ENCODE measurements around the gene VSTM4.

Gene VSTM4

GRCh38 chr10:49037187-49037586 lies 78.1 kb downstream of the VSTM4 start:
- DNase-seq, result no peak

- DNase-seq, result no peak
Measured at GRCh38 chr10:49036638-49037037, 78.7 kb downstream of the VSTM4 start.

DNA sequence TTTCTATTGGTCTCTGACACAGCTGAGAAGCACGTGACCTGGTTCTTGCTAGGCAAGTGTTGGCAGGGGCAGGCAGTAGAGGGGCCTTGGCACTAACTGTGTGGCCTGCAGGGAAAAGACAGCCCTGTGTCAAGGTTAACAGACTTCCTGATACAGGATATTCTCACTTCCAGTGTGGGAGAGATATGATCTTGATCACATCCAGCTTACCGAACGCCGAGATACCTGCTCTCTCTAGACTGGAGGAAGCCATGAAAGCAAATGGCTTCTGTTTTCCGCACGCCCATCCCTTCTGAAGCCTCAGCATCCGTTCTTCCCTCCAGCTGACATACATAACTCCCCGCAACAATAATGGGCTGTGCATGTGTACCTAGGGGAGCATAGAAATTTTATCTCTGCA lies 79.4 kb downstream of the VSTM4 start:
- DNase-seq, result no peak

GRCh38 chr10:49034925-49035324 lies 80.4 kb downstream of the VSTM4 start:
- no peak for DNase-seq

DNA sequence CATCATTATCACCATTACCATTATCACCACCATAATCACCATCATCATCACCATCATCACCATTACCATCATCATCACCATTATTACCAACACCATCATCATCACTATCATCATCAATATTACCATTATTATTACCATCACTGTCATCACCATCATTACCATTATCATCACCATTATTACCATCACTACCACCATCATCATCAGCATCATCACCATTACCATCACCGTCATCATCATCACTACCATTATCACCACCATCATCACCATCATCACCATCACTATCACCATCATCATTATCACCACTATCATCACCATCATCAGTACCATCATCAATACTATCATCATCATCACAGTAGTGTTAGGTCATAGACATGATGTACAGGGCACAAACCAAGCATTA lies 81.4 kb downstream of the VSTM4 start:
- DNase-seq, result no peak

- no peak for DNase-seq
Measured at GRCh38 chr10:49029666-49030065, 85.7 kb downstream of the VSTM4 start.

DNA sequence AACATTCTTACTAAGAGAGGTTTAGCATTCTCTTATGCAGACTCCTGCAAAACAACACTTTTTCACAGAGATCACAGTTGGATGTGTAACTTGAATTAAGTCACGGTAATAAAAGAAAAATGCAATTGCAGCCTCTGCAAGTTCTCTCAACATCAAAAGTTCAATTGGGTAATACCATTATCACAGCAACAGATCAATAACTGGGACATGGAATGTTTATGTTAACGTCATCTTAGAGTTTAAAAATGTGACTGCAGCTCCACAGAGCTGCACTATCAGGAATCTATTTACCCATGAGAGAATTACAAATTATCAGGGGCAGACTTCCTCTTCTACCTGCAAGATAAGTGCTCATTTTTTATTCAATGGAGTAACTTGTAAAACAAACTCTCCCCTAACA lies 86.7 kb downstream of the VSTM4 start:
- no peak for DNase-seq

DNA sequence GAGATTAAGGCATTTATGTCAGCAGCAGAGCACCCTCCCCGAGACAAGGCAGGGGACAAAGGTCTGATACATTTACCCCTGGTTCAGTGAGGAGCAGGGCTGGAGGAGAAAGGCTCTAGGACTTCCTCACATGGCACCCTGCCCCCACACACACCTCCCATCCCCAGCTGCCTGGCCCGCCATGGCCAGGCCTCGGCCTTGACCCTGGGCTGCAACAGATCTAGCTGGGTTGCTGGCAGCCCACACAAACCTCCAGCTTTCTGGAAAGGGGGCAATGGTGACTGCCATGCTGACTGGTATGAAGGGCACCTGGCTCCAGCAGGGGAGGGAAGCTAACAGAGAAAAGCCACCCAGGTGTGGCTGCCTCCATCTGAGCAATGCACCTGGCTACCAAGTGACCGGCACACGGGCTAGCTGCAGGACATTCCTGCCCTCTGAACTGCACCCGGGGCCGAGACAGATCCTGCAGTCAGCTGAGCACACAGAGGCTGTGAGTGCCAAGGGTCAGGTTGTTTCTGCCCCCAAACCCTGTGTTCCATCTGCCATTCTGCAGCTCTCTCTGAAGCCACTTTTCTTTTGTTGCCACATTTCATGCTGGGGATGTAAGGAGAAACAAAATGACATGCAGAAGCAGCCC lies 89.9 kb downstream of the VSTM4 start:
- no peak for DNase-seq

GRCh38 chr10:49024484-49024883 lies 90.8 kb downstream of the VSTM4 start:
- DNase-seq, result no peak

- no peak for DNase-seq
Measured at GRCh38 chr10:49023752-49024151, 91.6 kb downstream of the VSTM4 start.

GRCh38 chr10:49023071-49023470 lies 92.3 kb downstream of the VSTM4 start:
- DNase-seq, result no peak

GRCh38 chr10:49021685-49022084 lies 93.6 kb downstream of the VSTM4 start:
- DNase-seq, result no peak

DNA sequence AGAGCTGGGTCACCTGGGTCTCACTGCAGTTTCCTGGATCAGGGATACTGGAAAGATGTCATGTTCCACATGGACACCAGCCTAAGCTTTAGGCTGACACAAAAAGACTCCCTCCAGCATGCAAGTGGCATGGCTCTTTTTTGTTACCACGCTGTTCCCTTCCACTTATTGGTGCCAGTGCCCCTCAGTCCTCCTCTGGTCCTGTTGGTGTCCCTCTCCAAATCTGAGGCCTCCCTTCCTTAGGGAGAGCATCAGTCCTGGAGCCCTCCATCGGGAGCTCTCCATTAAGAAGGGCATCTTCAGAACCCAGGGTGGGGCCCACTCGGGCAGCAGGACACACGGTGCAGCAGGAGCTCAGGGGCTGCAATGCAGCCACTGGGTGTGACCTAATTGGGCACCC lies 99.6 kb downstream of the VSTM4 start:
- DNase-seq, result no peak

- no peak for DNase-seq
Measured at GRCh38 chr10:49012603-49013002, 102.7 kb downstream of the VSTM4 start.

DNA sequence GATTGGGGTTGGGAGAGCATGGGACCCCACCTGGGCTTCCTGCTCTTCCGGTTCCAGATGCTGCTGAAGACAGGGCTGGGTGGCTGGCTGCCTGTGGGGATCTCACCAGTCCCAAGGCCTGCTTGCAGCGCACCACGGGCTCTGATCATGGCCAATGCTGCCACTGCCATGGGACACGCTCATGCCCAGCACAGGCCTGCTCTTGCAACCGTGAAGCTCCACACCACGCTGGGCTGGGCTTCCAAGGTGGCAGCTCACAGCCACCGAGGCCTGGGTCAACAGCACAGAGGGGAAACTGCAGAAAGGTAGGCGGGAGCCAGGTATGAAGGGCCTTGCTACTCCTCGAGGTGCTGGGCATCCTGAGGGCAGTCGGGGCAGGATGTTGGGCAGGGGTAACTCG lies 103.6 kb downstream of the VSTM4 start:
- no peak for DNase-seq

- no peak for DNase-seq
Measured at GRCh38 chr10:49010865-49011264, 104.5 kb downstream of the VSTM4 start.

DNA sequence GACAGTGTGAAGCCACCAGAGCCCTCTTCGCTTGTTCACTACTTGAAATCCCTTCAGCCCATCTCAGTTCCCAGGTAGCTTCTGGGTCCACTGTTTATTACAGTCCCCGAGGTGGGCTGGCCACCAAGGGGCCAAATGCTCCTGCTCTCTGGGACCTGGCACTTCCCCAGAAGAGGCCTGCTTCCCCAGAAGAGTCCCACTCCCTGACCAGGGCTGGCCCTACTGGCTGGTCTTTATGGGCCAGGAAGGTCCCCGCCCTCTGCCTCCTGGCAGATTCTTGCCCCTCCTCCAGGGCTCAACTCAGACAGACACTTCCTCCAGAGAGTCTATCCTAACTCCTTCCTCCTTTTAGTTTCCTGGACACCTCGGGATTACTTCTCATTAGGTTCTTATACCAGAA lies 105.0 kb downstream of the VSTM4 start:
- no peak for DNase-seq

GRCh38 chr10:49009199-49009979 lies 105.9 kb downstream of the VSTM4 start:
- no peak for DNase-seq

GRCh38 chr10:49008505-49009198 lies 106.7 kb downstream of the VSTM4 start:
- no peak for DNase-seq

- no peak for DNase-seq
Measured at GRCh38 chr10:49008091-49008490, 107.2 kb downstream of the VSTM4 start.

GRCh38 chr10:49007129-49007528 lies 108.2 kb downstream of the VSTM4 start:
- no peak for DNase-seq

DNA sequence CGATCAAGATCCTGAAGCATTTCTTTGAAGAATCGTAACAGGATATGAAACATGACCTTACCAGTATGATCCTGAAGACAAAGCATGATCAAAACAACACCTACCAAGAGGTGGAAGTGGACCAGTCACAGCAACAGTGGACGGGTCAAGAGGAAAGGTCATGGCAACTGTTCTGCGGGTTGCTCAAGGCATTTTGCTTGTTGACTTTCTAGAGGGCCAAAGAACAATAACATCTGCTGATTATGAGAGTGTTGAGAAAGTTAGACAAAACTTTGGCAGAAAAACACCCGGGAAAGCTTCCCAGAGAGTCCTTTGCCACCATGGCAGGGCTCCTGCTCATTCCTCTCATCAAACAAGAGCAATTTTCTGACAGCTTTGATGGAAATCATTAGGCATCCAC lies 110.1 kb downstream of the VSTM4 start:
- DNase-seq, result no peak

DNA sequence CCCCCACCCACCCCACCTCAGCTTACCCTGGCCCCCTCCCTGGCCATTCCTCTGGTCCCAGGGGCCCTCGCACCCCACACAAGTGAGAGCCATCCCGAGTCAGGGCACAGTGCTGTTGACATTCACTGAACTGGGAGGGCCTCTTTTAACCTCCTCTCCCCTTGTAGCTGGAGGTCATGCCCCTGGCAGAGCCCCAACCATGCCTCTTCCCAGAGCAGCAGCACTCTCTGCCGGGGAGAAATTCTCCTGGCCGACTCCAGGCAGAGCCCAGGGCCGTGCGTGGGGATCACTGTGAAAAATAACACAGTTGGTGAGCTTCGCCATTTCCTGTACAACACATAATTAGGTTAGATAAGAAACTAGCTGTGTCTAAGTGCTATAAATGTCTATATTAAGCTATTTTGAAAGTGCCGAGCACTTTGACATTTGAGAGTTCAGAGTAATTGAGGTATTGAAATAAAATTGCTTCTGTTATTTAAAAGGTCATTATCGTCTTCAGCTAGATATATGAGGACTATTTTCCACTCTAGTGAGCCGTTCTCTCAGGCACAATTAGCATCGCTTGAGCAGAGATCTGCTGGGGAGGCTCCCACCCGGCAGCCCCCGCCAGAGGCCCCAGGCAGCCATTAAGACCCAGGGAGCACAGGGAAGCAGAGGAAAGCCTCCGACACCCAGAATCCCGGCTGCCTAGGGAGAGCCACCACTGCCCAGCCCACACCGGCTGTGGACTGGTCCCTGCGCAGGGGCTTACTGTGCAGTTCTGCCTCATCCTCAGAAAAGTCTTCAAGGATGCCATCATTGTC lies 113.3 kb downstream of the VSTM4 start:
- no peak for DNase-seq

All from effector CD4-positive, alpha-beta T cell (primary cell).